Right atrium auricular region (tissue), 2 donors: ENCODE measurements around the gene CRYZL1. TPM values are rescaled to one million over a fixed set of nuclear protein-coding genes. Genes with fewer than 3 reads are reported as not detected.
A peak's percentile ranks its signal among the peaks of the same experiment; 100 is the strongest.

Experiments used
- DNase-seq: peaks from one replicate; pipeline ENCODE4 v3.0.0-alpha.2; 2019; ENCODE audit warnings: low spot score
- H3K27ac ChIP-seq, 2 donors: fragments of 200-600 bp; sonication (generic); 1 replicate in 1 of 2; 2 replicates in 1 of 2; pipeline ENCODE4 v1.5.1; 2016 to 2019
- H3K27me3 ChIP-seq, 2 donors: fragments of 200-600 bp; sonication (generic); one replicate each; pipeline versions ENCODE4 v1.5.1 to v1.6.0; 2017 to 2019
- H3K36me3 ChIP-seq: fragments of 200-600 bp; sonication (generic); one replicate; pipeline ENCODE4 v1.5.1; 2016
- H3K4me1 ChIP-seq, 2 donors: fragments of 200-600 bp; sonication (generic); one replicate each; pipeline versions ENCODE4 v1.5.1 to v1.6.0; 2017 to 2019
- H3K4me3 ChIP-seq, 2 donors: fragments of 200-600 bp; sonication (generic); 1 replicate in 1 of 2; 2 replicates in 1 of 2; pipeline ENCODE4 v1.5.1; 2017 to 2019; ENCODE audit warnings: mild to moderate bottlenecking in 1 of 2, moderate library complexity in 1 of 2
- H3K9me3 ChIP-seq, 2 donors: fragments of 200-600 bp; sonication (generic); one replicate each; pipeline ENCODE4 v1.5.1; 2019
- total RNA-seq, 2 donors: library from RNA; depleted of rRNA; stranded (reverse); fragments of >200 nt; gene quantifications; one replicate each; pipeline ENCODE4 v1.1.0, GENCODE V29; 2016
- TF ChIP-seq, protein P1 (sequence below), 2 donors: fragments of 200-600 bp; sonication (generic); IDR thresholded peaks; one replicate each; pipeline ENCODE4 v1.5.1; 2019; ENCODE audit warnings: antibody characterized with exemption in 2 of 2

Gene CRYZL1
- total RNA-seq, 2 donors from 2014 or later, result 19.0 to 27.5 TPM

DNA sequence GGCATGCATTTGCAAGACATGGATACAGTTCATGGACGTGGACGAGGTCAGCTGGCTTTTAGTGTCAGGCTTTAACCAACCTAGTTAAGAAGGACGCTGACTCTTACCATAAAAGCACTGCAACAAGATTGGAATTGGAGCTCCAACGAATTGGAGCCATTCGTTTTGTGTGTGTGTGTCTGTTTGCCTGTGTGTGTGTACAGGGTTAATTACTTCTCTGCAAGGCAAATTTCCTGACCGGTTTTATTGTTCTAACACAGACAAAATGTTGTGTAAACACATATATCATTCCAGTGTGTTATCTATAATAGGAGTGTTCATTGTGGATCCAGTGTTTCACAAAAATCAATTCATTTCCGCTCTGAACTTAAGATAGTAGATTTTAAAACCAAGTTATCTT, 8.7 kb upstream of the CRYZL1 start:
- no peak overlapping the region for H3K27ac ChIP-seq
- no peak overlapping the region for H3K4me3 ChIP-seq
- no peaks in the 10 kb centered on the region for H3K27me3 ChIP-seq
- H3K9me3 ChIP-seq, result no peaks in the 10 kb centered on the region
- TF ChIP-seq, protein P1, sequence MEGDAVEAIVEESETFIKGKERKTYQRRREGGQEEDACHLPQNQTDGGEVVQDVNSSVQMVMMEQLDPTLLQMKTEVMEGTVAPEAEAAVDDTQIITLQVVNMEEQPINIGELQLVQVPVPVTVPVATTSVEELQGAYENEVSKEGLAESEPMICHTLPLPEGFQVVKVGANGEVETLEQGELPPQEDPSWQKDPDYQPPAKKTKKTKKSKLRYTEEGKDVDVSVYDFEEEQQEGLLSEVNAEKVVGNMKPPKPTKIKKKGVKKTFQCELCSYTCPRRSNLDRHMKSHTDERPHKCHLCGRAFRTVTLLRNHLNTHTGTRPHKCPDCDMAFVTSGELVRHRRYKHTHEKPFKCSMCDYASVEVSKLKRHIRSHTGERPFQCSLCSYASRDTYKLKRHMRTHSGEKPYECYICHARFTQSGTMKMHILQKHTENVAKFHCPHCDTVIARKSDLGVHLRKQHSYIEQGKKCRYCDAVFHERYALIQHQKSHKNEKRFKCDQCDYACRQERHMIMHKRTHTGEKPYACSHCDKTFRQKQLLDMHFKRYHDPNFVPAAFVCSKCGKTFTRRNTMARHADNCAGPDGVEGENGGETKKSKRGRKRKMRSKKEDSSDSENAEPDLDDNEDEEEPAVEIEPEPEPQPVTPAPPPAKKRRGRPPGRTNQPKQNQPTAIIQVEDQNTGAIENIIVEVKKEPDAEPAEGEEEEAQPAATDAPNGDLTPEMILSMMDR (IDR thresholded peaks at IDR 0.05), result no peak
- no peaks in the 10 kb centered on the region for H3K36me3 ChIP-seq
- H3K4me1 ChIP-seq, result peaks cover 0 to 41% of the 10 kb centered on the region in 2 donors
- no peak for DNase-seq

DNA sequence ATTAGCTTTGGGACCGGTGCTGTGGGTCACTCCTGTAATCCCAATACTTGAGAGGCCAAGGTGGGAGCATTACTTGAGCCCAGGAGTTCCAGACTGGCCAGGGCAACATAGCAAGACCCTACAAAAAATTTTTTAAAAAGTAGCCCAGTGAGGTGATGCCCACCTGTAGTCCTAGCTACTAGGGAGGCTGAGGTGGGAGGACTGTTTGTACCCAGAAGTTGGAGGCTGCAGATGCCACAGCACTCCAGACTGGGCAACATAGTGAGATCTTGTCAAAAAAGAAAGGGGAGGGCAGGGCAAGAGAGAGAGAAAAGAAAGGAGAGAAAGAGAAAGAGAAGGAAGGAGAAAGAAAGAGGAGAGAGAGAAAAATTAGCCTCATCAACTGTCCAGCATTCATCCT, 7.0 kb upstream of the CRYZL1 start:
- no peaks in the 10 kb centered on the region for H3K27me3 ChIP-seq
- DNase-seq, result no peak
- H3K27ac ChIP-seq, result no peak overlapping the region
- TF ChIP-seq, protein P1 (IDR thresholded peaks at IDR 0.05), result no peak
- no peaks in the 10 kb centered on the region for H3K36me3 ChIP-seq
- H3K4me1 ChIP-seq, result peaks cover 0 to 54% of the 10 kb centered on the region in 2 donors
- no peaks in the 10 kb centered on the region for H3K9me3 ChIP-seq
- H3K4me3 ChIP-seq, result no peak overlapping the region

DNA sequence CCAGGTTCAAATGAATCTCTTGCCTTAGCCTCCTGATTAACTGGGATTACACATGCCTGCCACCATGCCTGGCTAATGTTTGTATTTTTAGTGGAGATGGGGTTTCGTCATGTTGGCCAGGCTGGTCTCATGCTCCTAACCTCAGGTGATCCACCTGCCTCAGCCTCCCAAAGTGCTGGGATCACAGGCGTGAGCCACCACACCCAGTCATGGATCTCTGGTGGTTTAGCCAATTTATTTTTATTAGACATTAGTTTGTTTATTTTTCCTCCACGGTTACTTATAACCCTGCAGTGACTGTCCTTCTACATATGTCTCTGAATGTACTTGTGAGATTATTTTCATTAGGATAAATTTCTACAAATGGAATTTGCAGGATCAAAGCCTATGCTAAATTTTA, 6.0 kb upstream of the CRYZL1 start:
- H3K4me1 ChIP-seq, result peaks cover 0 to 55% of the 10 kb centered on the region in 2 donors
- no peak overlapping the region for H3K4me3 ChIP-seq
- no peaks in the 10 kb centered on the region for H3K27me3 ChIP-seq
- H3K36me3 ChIP-seq, result no peaks in the 10 kb centered on the region
- H3K27ac ChIP-seq, result no peak overlapping the region
- no peaks in the 10 kb centered on the region for H3K9me3 ChIP-seq
- TF ChIP-seq, protein P1 (IDR thresholded peaks at IDR 0.05), result no peak
- DNase-seq, result no peak

DNA sequence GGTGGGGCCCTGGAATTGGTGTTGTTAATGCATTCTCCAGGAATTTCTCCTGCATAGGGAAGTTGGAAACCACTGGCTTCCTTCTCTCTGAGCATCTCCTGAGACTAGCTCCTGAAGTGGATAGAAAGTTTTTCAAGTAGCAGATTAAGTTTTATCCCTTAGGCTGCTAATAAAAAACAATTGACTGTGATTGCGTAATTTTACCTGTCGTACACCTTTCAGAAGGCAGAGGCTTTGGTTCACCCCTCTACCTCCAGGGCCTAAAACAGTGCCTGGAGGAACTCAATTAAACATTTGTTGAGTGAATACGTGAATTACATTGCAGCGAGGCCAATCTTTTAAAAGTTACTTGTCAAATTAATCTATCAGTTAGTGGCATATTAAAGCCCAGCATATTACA, 4.2 kb upstream of the CRYZL1 start:
- H3K9me3 ChIP-seq, result no peaks in the 10 kb centered on the region
- no peak for DNase-seq
- no peak overlapping the region for H3K4me3 ChIP-seq
- H3K27me3 ChIP-seq, result no peaks in the 10 kb centered on the region
- peaks cover 0 to 41% of the 10 kb centered on the region in 2 donors for H3K4me1 ChIP-seq
- H3K27ac ChIP-seq, result no peak overlapping the region
- H3K36me3 ChIP-seq, result no peaks in the 10 kb centered on the region
- TF ChIP-seq, protein P1 (IDR thresholded peaks at IDR 0.05), result no peak

DNA sequence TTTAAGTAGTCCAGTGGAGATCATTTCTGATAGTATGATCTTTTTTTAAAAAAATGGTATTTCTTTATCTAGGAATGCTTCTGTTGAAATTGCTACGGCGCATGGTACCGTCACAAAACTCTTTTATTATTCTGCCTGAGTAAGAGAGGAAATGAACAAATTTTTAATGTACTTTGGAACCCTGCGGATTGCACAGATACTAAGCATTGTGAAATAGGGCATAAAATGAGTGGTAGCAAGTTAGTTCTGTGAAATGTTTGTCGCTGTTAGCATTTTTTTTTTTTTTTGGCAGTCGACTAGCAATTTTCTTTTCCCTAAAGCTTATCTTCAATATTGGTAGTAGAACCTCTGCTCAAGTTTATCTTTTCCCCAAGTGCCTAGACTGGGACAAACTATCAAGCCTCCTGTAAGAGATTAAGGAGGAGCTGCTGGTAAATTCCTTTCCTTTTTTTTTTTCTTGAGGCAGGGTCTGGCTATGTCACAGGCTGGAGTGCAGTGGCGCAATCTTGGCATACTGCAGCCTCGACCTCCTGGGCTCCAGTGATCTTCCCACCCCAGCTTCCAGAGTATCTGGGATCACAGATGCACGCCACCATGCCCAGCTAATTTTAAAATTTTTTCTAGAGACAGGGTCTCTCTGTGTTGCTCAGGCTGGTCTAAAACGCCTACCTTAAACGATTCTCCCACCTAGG, 3.0 kb upstream of the CRYZL1 start:
- H3K4me1 ChIP-seq, result peaks cover 0 to 44% of the 10 kb centered on the region in 2 donors
- H3K4me3 ChIP-seq, result peak overlapping the region; percentile 91 to 98
- no peaks in the 10 kb centered on the region for H3K9me3 ChIP-seq
- H3K36me3 ChIP-seq, result no peaks in the 10 kb centered on the region
- no peak for DNase-seq
- H3K27ac ChIP-seq, result peak overlapping the region; percentile 83 to 92
- H3K27me3 ChIP-seq, result no peaks in the 10 kb centered on the region
- TF ChIP-seq, protein P1 (IDR thresholded peaks at IDR 0.05), result no peak
